Keratinocyte (primary cell): ENCODE results near the gene KLHL1. TPM values are rescaled to one million over a fixed set of nuclear protein-coding genes. Genes with fewer than 3 reads are reported as not detected.

Experiments used
- DNase-seq: peaks from one replicate; pipeline ENCODE4 v3.0.0-alpha.2; 2011; ENCODE audit warnings: low read depth, missing footprints, low spot score
- FAIRE-seq: peaks from 2 replicates; lab custom pipeline; 2011; peaks lifted over from hg19 to GRCh38; lab: Jason Lieb, UNC
- H2AFZ ChIP-seq: 2 replicates; pipeline ENCODE4 v1.6.0; 2012; ENCODE audit warnings: low read length, control low read depth, inconsistent platforms; ENCODE audit not compliant: control insufficient read depth
- H3K27ac ChIP-seq: 2 replicates; pipeline ENCODE4 v1.5.1; 2011; ENCODE audit warnings: low read length; ENCODE audit not compliant: control insufficient read depth, insufficient read depth
- H3K27me3 ChIP-seq: 3 replicates; pipeline ENCODE4 v1.6.0; 2011; ENCODE audit warnings: low read length; ENCODE audit not compliant: control insufficient read depth, insufficient read depth; ENCODE audit errors: extremely low read depth
- H3K36me3 ChIP-seq, 2 experiments: 2 replicates in 1 of 2; 3 replicates in 1 of 2; pipeline ENCODE4 v1.5.1; 2011; ENCODE audit warnings: low read length in 2 of 2, mild to moderate bottlenecking in 1 of 2; ENCODE audit not compliant: control insufficient read depth in 2 of 2, insufficient read depth in 2 of 2; ENCODE audit errors: extremely low read depth in 1 of 2
- H3K4me1 ChIP-seq: 3 replicates; pipeline ENCODE4 v1.5.1; 2011; ENCODE audit warnings: low read length; ENCODE audit not compliant: control insufficient read depth, insufficient read depth; ENCODE audit errors: extremely low read depth
- H3K4me2 ChIP-seq: 3 replicates; pipeline ENCODE4 v1.6.0; 2011; ENCODE audit warnings: low read depth, low read length; ENCODE audit not compliant: control insufficient read depth, insufficient read depth; ENCODE audit errors: extremely low read depth
- H3K4me3 ChIP-seq, 3 experiments: fragments of 200-600 bp in 1 of 3; sonication (generic) in 1 of 3; 2 replicates in 2 of 3; 3 replicates in 1 of 3; pipeline ENCODE4 v1.5.1; 2011 to 2016; ENCODE audit warnings: low read length in 3 of 3, mild to moderate bottlenecking in 3 of 3, control low read depth in 2 of 3, inconsistent platforms in 1 of 3, low read depth in 1 of 3, mixed read lengths in 1 of 3, mixed run types in 1 of 3, moderate library complexity in 1 of 3; ENCODE audit not compliant: control insufficient read depth in 2 of 3, insufficient read depth in 2 of 3; ENCODE audit errors: extremely low read depth in 1 of 3
- H3K79me2 ChIP-seq: 2 replicates; pipeline ENCODE4 v1.6.0; 2012; ENCODE audit warnings: low read length; ENCODE audit not compliant: control insufficient read depth, insufficient read depth
- H3K9ac ChIP-seq: 3 replicates; pipeline ENCODE4 v1.6.0; 2011; ENCODE audit warnings: low read length; ENCODE audit not compliant: control insufficient read depth, insufficient read depth; ENCODE audit errors: extremely low read depth
- H3K9me1 ChIP-seq: 3 replicates; pipeline ENCODE4 v1.6.0; 2011; ENCODE audit warnings: low read length; ENCODE audit not compliant: control insufficient read depth, insufficient read depth; ENCODE audit errors: extremely low read depth
- H3K9me3 ChIP-seq: 2 replicates; pipeline ENCODE4 v1.5.1; 2012; ENCODE audit warnings: low read depth, low read length; ENCODE audit not compliant: control insufficient read depth
- H4K20me1 ChIP-seq: 3 replicates; pipeline ENCODE4 v1.6.0; 2011; ENCODE audit warnings: low read length; ENCODE audit not compliant: control insufficient read depth, insufficient read depth; ENCODE audit errors: extremely low read depth
- EZH2 ChIP-seq: IDR thresholded peaks from one replicate; pipeline ENCODE4 v1.6.1; 2012; ENCODE audit warnings: inconsistent platforms, mild to moderate bottlenecking, low read length, moderate library complexity
- dilution Hi-C: fragments of 300-500 bp; cut with MboI; formaldehyde crosslinking; loops from one replicate; pipeline ENCODE4 v1.7.0; 2020; ENCODE audit warnings: low sequenced_read_pairs; ENCODE audit not compliant: extremely low pct_ligation_motif_present
- polyA plus RNA-seq, 5 experiments: library from polyadenylated mRNA; depleted of rRNA in 3 of 5; stranded (reverse) in 3 of 5; stranded (forward) in 1 of 5; unstranded in 1 of 5; fragments of >200 nt; gene quantifications; 1 replicate in 1 of 5; 2 replicates in 3 of 5; 3 replicates in 1 of 5; pipeline versions ENCODE4 v1.2.1 to v1.2.3, GENCODE V29; 2011 to 2012; ENCODE audit warnings: missing spikeins in 2 of 5, low read depth in 1 of 5, low replicate concordance in 1 of 5
- TF ChIP-seq, protein P1 (sequence below), 3 experiments: IDR thresholded peaks in 1 of 3; conservative IDR thresholded peaks in 1 of 3; optimal IDR thresholded peaks in 1 of 3; 2 replicates in 2 of 3; 3 replicates in 1 of 3; pipeline versions ENCODE3 to v1.5.1; 2011; ENCODE audit warnings: low read length in 3 of 3, mild to moderate bottlenecking in 3 of 3, moderate library complexity in 2 of 3, control low read depth in 1 of 3, inconsistent platforms in 1 of 3; ENCODE audit not compliant: insufficient read depth in 2 of 3; ENCODE audit errors: extremely low read depth in 1 of 3

KLHL1 gene
- polyA plus RNA-seq, 1 donor (not counting 4 experiments of a cell fraction or from before 2014, with no cell fraction given) = not detected

DNA sequence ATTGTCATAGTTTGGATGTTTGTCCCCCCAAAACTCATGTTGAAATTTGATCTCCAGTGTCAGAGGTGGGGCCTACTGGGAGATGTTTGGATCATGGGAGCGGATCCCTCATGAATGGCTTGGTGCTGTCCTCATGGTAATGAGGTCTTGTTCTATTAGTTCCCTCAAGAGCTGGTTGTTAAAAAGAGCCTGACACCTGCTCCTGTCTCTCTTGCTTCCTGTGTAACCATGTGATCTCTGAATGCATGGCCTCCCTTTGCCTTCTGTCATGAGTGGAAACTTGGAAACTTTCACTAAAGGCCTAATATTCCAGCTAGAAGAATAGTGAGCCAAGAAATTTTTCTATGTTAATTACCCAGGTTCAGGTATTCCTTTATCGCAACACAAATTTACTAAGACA is 312.0 kb downstream of the KLHL1 start:
- FAIRE-seq (no peak), DNase-seq (no peak)
- H3K9me1 ChIP-seq = no peaks in the 10 kb centered on the region
- no peak overlapping the region for H3K27ac ChIP-seq
- TF ChIP-seq, protein P1, sequence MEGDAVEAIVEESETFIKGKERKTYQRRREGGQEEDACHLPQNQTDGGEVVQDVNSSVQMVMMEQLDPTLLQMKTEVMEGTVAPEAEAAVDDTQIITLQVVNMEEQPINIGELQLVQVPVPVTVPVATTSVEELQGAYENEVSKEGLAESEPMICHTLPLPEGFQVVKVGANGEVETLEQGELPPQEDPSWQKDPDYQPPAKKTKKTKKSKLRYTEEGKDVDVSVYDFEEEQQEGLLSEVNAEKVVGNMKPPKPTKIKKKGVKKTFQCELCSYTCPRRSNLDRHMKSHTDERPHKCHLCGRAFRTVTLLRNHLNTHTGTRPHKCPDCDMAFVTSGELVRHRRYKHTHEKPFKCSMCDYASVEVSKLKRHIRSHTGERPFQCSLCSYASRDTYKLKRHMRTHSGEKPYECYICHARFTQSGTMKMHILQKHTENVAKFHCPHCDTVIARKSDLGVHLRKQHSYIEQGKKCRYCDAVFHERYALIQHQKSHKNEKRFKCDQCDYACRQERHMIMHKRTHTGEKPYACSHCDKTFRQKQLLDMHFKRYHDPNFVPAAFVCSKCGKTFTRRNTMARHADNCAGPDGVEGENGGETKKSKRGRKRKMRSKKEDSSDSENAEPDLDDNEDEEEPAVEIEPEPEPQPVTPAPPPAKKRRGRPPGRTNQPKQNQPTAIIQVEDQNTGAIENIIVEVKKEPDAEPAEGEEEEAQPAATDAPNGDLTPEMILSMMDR (optimal IDR thresholded peaks at IDR 0.05 in 1 of 3, IDR thresholded peaks at IDR 0.05 in 1 of 3, conservative IDR thresholded peaks at IDR 0.05 in 1 of 3; ENCODE audit: extremely low read depth in 1 of 3, insufficient read depth in 2 of 3, low read length in 3 of 3) = no peak
- no peak for TF ChIP-seq EZH2
- H2AFZ ChIP-seq = no peak overlapping the region
- dilution Hi-C loops = no loop called here
- H3K9ac ChIP-seq = no peak overlapping the region
- no peaks in the 10 kb centered on the region for H3K4me1 ChIP-seq
- no peak overlapping the region for H3K4me2 ChIP-seq
- no peaks in the 10 kb centered on the region for H4K20me1 ChIP-seq
- no peaks in the 10 kb centered on the region for H3K79me2 ChIP-seq
- no peak overlapping the region for H3K4me3 ChIP-seq
- no peaks in the 10 kb centered on the region for H3K36me3 ChIP-seq
- no peaks in the 10 kb centered on the region for H3K27me3 ChIP-seq
- no peaks in the 10 kb centered on the region for H3K9me3 ChIP-seq

GRCh38 chr13:69793783-69794453 is 314.3 kb downstream of the KLHL1 start:
- H3K4me1 ChIP-seq = no peaks in the 10 kb centered on the region
- H3K79me2 ChIP-seq = no peaks in the 10 kb centered on the region
- no peaks in the 10 kb centered on the region for H3K9me3 ChIP-seq
- no peaks in the 10 kb centered on the region for H4K20me1 ChIP-seq
- no peak overlapping the region for H3K4me3 ChIP-seq
- H3K9me1 ChIP-seq = no peaks in the 10 kb centered on the region
- FAIRE-seq (no peak), DNase-seq (no peak)
- no peak overlapping the region for H3K27ac ChIP-seq
- no peaks in the 10 kb centered on the region for H3K36me3 ChIP-seq
- dilution Hi-C loops = no loop called here
- H3K27me3 ChIP-seq = no peaks in the 10 kb centered on the region
- H3K9ac ChIP-seq = no peak overlapping the region
- no peak for TF ChIP-seq EZH2
- TF ChIP-seq, protein P1 (optimal IDR thresholded peaks at IDR 0.05 in 1 of 3, IDR thresholded peaks at IDR 0.05 in 1 of 3, conservative IDR thresholded peaks at IDR 0.05 in 1 of 3; ENCODE audit: extremely low read depth in 1 of 3, insufficient read depth in 2 of 3, low read length in 3 of 3) = no peak
- H3K4me2 ChIP-seq = no peak overlapping the region
- H2AFZ ChIP-seq = no peak overlapping the region
